PC-3 (cell line): ENCODE data around the gene LAMA5. TPM values are rescaled to one million over a fixed set of nuclear protein-coding genes. Genes with fewer than 3 reads are reported as not detected.

Experiments
- ATAC-seq: fragments of 200-7000 bp; cut with Tn5 transposase; 2 replicates; pipeline ENCODE4 v1.9.1; 2020; ENCODE audit warnings: mild to moderate bottlenecking, moderate library complexity
- BruUV-seq: library from RNA; stranded (reverse); fragments of 400-500 nt; replicated peaks from 2 replicates; lab custom pipeline; 2021; lab: Mats Ljungman, UMichigan
- CTCF ChIA-PET: fragments of 300-600 bp; sonication (Branson Sonifier 250); formaldehyde crosslinking; loops from one replicate; lab custom pipeline; 2022; ENCODE audit warnings: antibody characterized with exemption; lab: Charles Lee
- POLR2A ChIA-PET: fragments of 300-600 bp; sonication (Branson Sonifier 250); formaldehyde crosslinking; loops from one replicate; lab custom pipeline; 2022; ENCODE audit warnings: antibody characterized with exemption; ENCODE audit not compliant: unreplicated experiment; lab: Charles Lee
- DNase-seq: peaks from one replicate; pipeline ENCODE4 v3.0.0-alpha.2; 2015
- H2AFZ ChIP-seq: fragments of 300-600 bp; sonication (generic); 2 replicates; pipeline ENCODE4 v1.6.0; 2016; ENCODE audit warnings: antibody characterized with exemption, low read length
- H3F3A ChIP-seq: fragments of 300-600 bp; sonication (generic); one replicate; pipeline ENCODE4 v1.6.0; 2017; ENCODE audit warnings: antibody characterized with exemption, low read length, control low read depth, mild to moderate bottlenecking; ENCODE audit not compliant: unreplicated experiment
- H3K27ac ChIP-seq: fragments of 300-600 bp; sonication (generic); 2 replicates; pipeline ENCODE4 v1.5.1; 2016; ENCODE audit warnings: mild to moderate bottlenecking, low read length
- H3K27me3 ChIP-seq: fragments of 300-600 bp; sonication (generic); 2 replicates; pipeline ENCODE4 v1.6.1; 2016; ENCODE audit warnings: low read length, mixed read lengths
- H3K36me3 ChIP-seq: fragments of 300-600 bp; sonication (generic); 2 replicates; pipeline ENCODE4 v1.6.1; 2016; ENCODE audit warnings: low read depth, mixed run types, low read length, mixed read lengths
- H3K4me1 ChIP-seq: fragments of 300-600 bp; sonication (generic); 2 replicates; pipeline ENCODE4 v1.5.1; 2016; ENCODE audit warnings: low read length; ENCODE audit not compliant: insufficient read depth
- H3K4me2 ChIP-seq: fragments of 300-600 bp; sonication (generic); 2 replicates; pipeline ENCODE4 v1.6.0; 2016; ENCODE audit warnings: low read length
- H3K4me3 ChIP-seq: fragments of 300-600 bp; sonication (generic); 2 replicates; pipeline ENCODE4 v1.5.1; 2016; ENCODE audit warnings: mild to moderate bottlenecking, low read length, mixed read lengths
- H3K79me2 ChIP-seq: fragments of 300-600 bp; sonication (generic); 2 replicates; pipeline ENCODE4 v1.6.1; 2017; ENCODE audit warnings: low read length, mixed read lengths
- H3K9ac ChIP-seq: fragments of 300-600 bp; sonication (generic); 2 replicates; pipeline ENCODE4 v1.6.0; 2016; ENCODE audit warnings: mild to moderate bottlenecking, low read length
- H3K9me2 ChIP-seq: fragments of 300-600 bp; sonication (generic); replicated peaks from 2 replicates; pipeline ENCODE4 v1.6.1; 2016; ENCODE audit warnings: mixed run types, low read length, mixed read lengths
- H3K9me3 ChIP-seq: fragments of 300-600 bp; sonication (generic); 2 replicates; pipeline ENCODE4 v1.6.1; 2016; ENCODE audit warnings: low read length, mixed read lengths
- H4K20me1 ChIP-seq: fragments of 300-600 bp; sonication (generic); 2 replicates; pipeline ENCODE4 v1.6.1; 2016; ENCODE audit warnings: low read length, mixed read lengths
- EZH2 ChIP-seq: fragments of 300-600 bp; sonication (generic); IDR thresholded peaks from one replicate; pipeline ENCODE4 v1.6.1; 2017; ENCODE audit warnings: antibody characterized with exemption, mild to moderate bottlenecking, low read length; ENCODE audit not compliant: unreplicated experiment
- EZH2phosphoT487 ChIP-seq: fragments of 300-600 bp; sonication (generic); IDR thresholded peaks from 2 replicates; pipeline ENCODE4 v1.6.1; 2018; ENCODE audit warnings: mild to moderate bottlenecking, antibody characterized with exemption, low read length, borderline replicate concordance
- intact Hi-C: fragments of 100-400 bp; cut with micrococcal nuclease; formaldehyde crosslinking; loops from 2 replicates; pipeline ENCODE4 v1.9.0; 2023
- total RNA-seq: library from RNA; depleted of rRNA; stranded (reverse); fragments of >200 nt; gene quantifications from 2 replicates; pipeline ENCODE4 v1.2.3, GENCODE V29; 2014
- TF ChIP-seq, protein P1 (sequence below): fragments of 300-600 bp; sonication (generic); conservative IDR thresholded peaks from 2 replicates; pipeline ENCODE4 v1.5.1; 2017; ENCODE audit warnings: antibody characterized with exemption, low read depth, mild to moderate bottlenecking, low read length

The LAMA5 gene
- total RNA-seq, 1 experiment from 2014 or later = 196 TPM

DNA sequence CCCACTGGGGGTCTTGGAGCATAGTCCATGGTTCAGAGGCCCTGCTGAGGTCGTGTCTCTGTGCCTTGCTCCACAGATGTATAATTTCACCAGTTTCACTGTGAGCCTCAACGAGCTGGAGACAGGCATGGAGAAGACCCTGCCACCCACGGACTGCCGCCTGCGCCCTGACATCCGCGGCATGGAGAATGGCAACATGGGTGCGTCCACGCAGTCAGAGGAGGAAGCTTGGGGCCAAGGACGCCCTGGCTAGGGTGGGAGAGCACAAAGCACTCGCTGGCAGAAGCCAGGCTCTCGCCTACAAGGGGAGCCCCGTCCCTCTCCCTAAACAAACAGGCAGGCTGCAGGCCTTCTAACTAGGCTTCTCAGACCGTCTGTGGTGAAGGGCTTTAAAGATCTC is 78.0 kb downstream of the LAMA5 start:
- DNase-seq = no peak
- no peaks in the 10 kb centered on the region for H4K20me1 ChIP-seq
- no peak overlapping the region for H3K4me3 ChIP-seq
- CTCF ChIA-PET = no interaction called here
- H2AFZ ChIP-seq = no peak overlapping the region
- no TSS peak for BruUV-seq
- TF ChIP-seq EZH2 (no peak), EZH2phosphoT487 (no peak)
- TF ChIP-seq, protein P1, sequence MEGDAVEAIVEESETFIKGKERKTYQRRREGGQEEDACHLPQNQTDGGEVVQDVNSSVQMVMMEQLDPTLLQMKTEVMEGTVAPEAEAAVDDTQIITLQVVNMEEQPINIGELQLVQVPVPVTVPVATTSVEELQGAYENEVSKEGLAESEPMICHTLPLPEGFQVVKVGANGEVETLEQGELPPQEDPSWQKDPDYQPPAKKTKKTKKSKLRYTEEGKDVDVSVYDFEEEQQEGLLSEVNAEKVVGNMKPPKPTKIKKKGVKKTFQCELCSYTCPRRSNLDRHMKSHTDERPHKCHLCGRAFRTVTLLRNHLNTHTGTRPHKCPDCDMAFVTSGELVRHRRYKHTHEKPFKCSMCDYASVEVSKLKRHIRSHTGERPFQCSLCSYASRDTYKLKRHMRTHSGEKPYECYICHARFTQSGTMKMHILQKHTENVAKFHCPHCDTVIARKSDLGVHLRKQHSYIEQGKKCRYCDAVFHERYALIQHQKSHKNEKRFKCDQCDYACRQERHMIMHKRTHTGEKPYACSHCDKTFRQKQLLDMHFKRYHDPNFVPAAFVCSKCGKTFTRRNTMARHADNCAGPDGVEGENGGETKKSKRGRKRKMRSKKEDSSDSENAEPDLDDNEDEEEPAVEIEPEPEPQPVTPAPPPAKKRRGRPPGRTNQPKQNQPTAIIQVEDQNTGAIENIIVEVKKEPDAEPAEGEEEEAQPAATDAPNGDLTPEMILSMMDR = no peak
- no peaks in the 10 kb centered on the region for H3F3A ChIP-seq
- no peaks in the 10 kb centered on the region for H3K79me2 ChIP-seq
- no peak overlapping the region for H3K4me2 ChIP-seq
- no peaks in the 10 kb centered on the region for H3K9me2 ChIP-seq
- H3K9ac ChIP-seq = no peak overlapping the region
- intact Hi-C loops = no loop called here
- H3K27ac ChIP-seq = no peak overlapping the region
- POLR2A ChIA-PET = no interaction called here
- peaks cover 5% of the 10 kb centered on the region; the same call in 1 of the 2 replicates for H3K36me3 ChIP-seq
- ATAC-seq = no peak
- no peaks in the 10 kb centered on the region for H3K4me1 ChIP-seq
- no peaks in the 10 kb centered on the region for H3K27me3 ChIP-seq
- no peaks in the 10 kb centered on the region for H3K9me3 ChIP-seq

GRCh38 chr20:62288535-62289105 is 78.5 kb downstream of the LAMA5 start:
- Histone ChIP-seq H3K9ac (no peak overlapping the region), H3K4me2 (no peak overlapping the region), H2AFZ (no peak overlapping the region), H3K4me1 (no peaks in the 10 kb centered on the region), H3K36me3 (peaks cover 6% of the 10 kb centered on the region; the same call in 1 of the 2 replicates), H3K79me2 (no peaks in the 10 kb centered on the region), H3K4me3 (no peak overlapping the region), H3K9me2 (no peaks in the 10 kb centered on the region), H3K9me3 (no peaks in the 10 kb centered on the region), H3F3A (no peaks in the 10 kb centered on the region), H3K27me3 (no peaks in the 10 kb centered on the region), H3K27ac (no peak overlapping the region), H4K20me1 (no peaks in the 10 kb centered on the region)
- no TSS peak for BruUV-seq
- ChIA-PET CTCF (no interaction called here), POLR2A (no interaction called here)
- no peak for ATAC-seq
- intact Hi-C loops = no loop called here
- DNase-seq = no peak
- TF ChIP-seq EZH2 (no peak), EZH2phosphoT487 (no peak)
- TF ChIP-seq, protein P1 = no peak

GRCh38 chr20:62287759-62288534 is 79.2 kb downstream of the LAMA5 start:
- no peak for TF ChIP-seq EZH2phosphoT487
- TF ChIP-seq, protein P1 = no peak
- TF ChIP-seq EZH2 = no peak
- no TSS peak for BruUV-seq
- Histone ChIP-seq H2AFZ (no peak overlapping the region), H3F3A (no peaks in the 10 kb centered on the region), H3K27ac (no peak overlapping the region), H3K9me2 (no peaks in the 10 kb centered on the region), H3K9me3 (no peaks in the 10 kb centered on the region), H4K20me1 (no peaks in the 10 kb centered on the region), H3K4me2 (no peak overlapping the region), H3K9ac (no peak overlapping the region), H3K36me3 (0 out of 2 replicates have a peak, but pooled peaks cover 2% of the 10 kb centered on the region), H3K27me3 (no peaks in the 10 kb centered on the region), H3K79me2 (no peaks in the 10 kb centered on the region), H3K4me1 (no peaks in the 10 kb centered on the region), H3K4me3 (no peak overlapping the region)
- intact Hi-C loops = no loop called here
- DNase-seq (peak; percentile 49), ATAC-seq (peak; percentile 43; the same call in 1 of the 2 replicates)
- POLR2A ChIA-PET = no interaction called here
- CTCF ChIA-PET = no interaction called here
